ENCODE measurements around the gene SUCLG2.

Gene SUCLG2

GRCh38 chr3:67605377-67605776 lies 49.0 kb downstream of the SUCLG2 start:
- H3K36me3 ChIP-seq (ENCODE audit: insufficient read depth, low read length), result peaks cover 33% of the 10 kb centered on the region
- no peak overlapping the region for H3K9ac ChIP-seq (ENCODE audit: low read length)
- H3K27ac ChIP-seq (ENCODE audit: low read depth, low read length), result no peak overlapping the region
- no peaks in the 10 kb centered on the region for H3K27me3 ChIP-seq (ENCODE audit: control insufficient read depth in 1 of 2, insufficient read depth in 2 of 2, low read length in 2 of 2)
- H3K9me3 ChIP-seq (ENCODE audit: low read length), result no peaks in the 10 kb centered on the region
- H3K4me3 ChIP-seq (ENCODE audit: low read depth in 1 of 2, low read length in 2 of 2), result no peak overlapping the region
- H3K4me1 ChIP-seq (ENCODE audit: insufficient read depth, low read length), result peaks cover 4% of the 10 kb centered on the region

GRCh38 chr3:67602816-67603215 lies 51.6 kb downstream of the SUCLG2 start:
- Histone ChIP-seq H3K4me1 (ENCODE audit: insufficient read depth, low read length) (peaks cover 6% of the 10 kb centered on the region), H3K4me3 (ENCODE audit: low read depth in 1 of 2, low read length in 2 of 2) (no peak overlapping the region), H3K36me3 (ENCODE audit: insufficient read depth, low read length) (peaks cover 17% of the 10 kb centered on the region), H3K9me3 (ENCODE audit: low read length) (no peaks in the 10 kb centered on the region), H3K9ac (ENCODE audit: low read length) (no peak overlapping the region), H3K27ac (ENCODE audit: low read depth, low read length) (no peak overlapping the region), H3K27me3 (ENCODE audit: control insufficient read depth in 1 of 2, insufficient read depth in 2 of 2, low read length in 2 of 2) (no peaks in the 10 kb centered on the region)

- Histone ChIP-seq H3K27me3 (ENCODE audit: control insufficient read depth in 1 of 2, insufficient read depth in 2 of 2, low read length in 2 of 2) (no peaks in the 10 kb centered on the region), H3K9ac (ENCODE audit: low read length) (no peak overlapping the region), H3K4me1 (ENCODE audit: insufficient read depth, low read length) (peaks cover 6% of the 10 kb centered on the region), H3K27ac (ENCODE audit: low read depth, low read length) (no peak overlapping the region), H3K36me3 (ENCODE audit: insufficient read depth, low read length) (peaks cover 14% of the 10 kb centered on the region), H3K9me3 (ENCODE audit: low read length) (no peaks in the 10 kb centered on the region), H3K4me3 (ENCODE audit: low read depth in 1 of 2, low read length in 2 of 2) (no peak overlapping the region)
Observed at GRCh38 chr3:67601919-67602608, 52.3 kb downstream of the SUCLG2 start.

GRCh38 chr3:67601385-67601784 lies 53.0 kb downstream of the SUCLG2 start:
- Histone ChIP-seq H3K4me1 (ENCODE audit: insufficient read depth, low read length) (peaks cover 6% of the 10 kb centered on the region), H3K27ac (ENCODE audit: low read depth, low read length) (no peak overlapping the region), H3K9me3 (ENCODE audit: low read length) (no peaks in the 10 kb centered on the region), H3K4me3 (ENCODE audit: low read depth in 1 of 2, low read length in 2 of 2) (no peak overlapping the region), H3K27me3 (ENCODE audit: control insufficient read depth in 1 of 2, insufficient read depth in 2 of 2, low read length in 2 of 2) (no peaks in the 10 kb centered on the region), H3K9ac (ENCODE audit: low read length) (no peak overlapping the region), H3K36me3 (ENCODE audit: insufficient read depth, low read length) (peaks cover 9% of the 10 kb centered on the region)

- H3K9me3 ChIP-seq (ENCODE audit: low read length), result no peaks in the 10 kb centered on the region
- no peaks in the 10 kb centered on the region for H3K36me3 ChIP-seq (ENCODE audit: insufficient read depth, low read length)
- no peak overlapping the region for H3K9ac ChIP-seq (ENCODE audit: low read length)
- H3K4me3 ChIP-seq (ENCODE audit: low read depth in 1 of 2, low read length in 2 of 2), result no peak overlapping the region
- peaks cover 6% of the 10 kb centered on the region for H3K4me1 ChIP-seq (ENCODE audit: insufficient read depth, low read length)
- no peaks in the 10 kb centered on the region for H3K27me3 ChIP-seq (ENCODE audit: control insufficient read depth in 1 of 2, insufficient read depth in 2 of 2, low read length in 2 of 2)
- no peak overlapping the region for H3K27ac ChIP-seq (ENCODE audit: low read depth, low read length)
Observed at GRCh38 chr3:67599821-67600220, 54.6 kb downstream of the SUCLG2 start.

GRCh38 chr3:67598814-67599556 lies 55.4 kb downstream of the SUCLG2 start:
- Histone ChIP-seq H3K4me3 (ENCODE audit: low read depth in 1 of 2, low read length in 2 of 2) (no peak overlapping the region), H3K27me3 (ENCODE audit: control insufficient read depth in 1 of 2, insufficient read depth in 2 of 2, low read length in 2 of 2) (no peaks in the 10 kb centered on the region), H3K27ac (ENCODE audit: low read depth, low read length) (no peak overlapping the region)

GRCh38 chr3:67595424-67595823 lies 59.0 kb downstream of the SUCLG2 start:
- no peaks in the 10 kb centered on the region for H3K9me3 ChIP-seq (ENCODE audit: low read length)
- H3K4me3 ChIP-seq (ENCODE audit: low read depth in 1 of 2, low read length in 2 of 2), result no peak overlapping the region
- no peaks in the 10 kb centered on the region for H3K36me3 ChIP-seq (ENCODE audit: insufficient read depth, low read length)
- no peak overlapping the region for H3K27ac ChIP-seq (ENCODE audit: low read depth, low read length)
- H3K27me3 ChIP-seq (ENCODE audit: control insufficient read depth in 1 of 2, insufficient read depth in 2 of 2, low read length in 2 of 2), result no peaks in the 10 kb centered on the region
- H3K4me1 ChIP-seq (ENCODE audit: insufficient read depth, low read length), result peaks cover 2% of the 10 kb centered on the region
- no peak overlapping the region for H3K9ac ChIP-seq (ENCODE audit: low read length)

More at GRCh38 chr3:67598814-67599556, 55.4 kb downstream of the SUCLG2 start:
- Histone ChIP-seq H3K4me1 (ENCODE audit: insufficient read depth, low read length) (peaks cover 6% of the 10 kb centered on the region), H3K9ac (ENCODE audit: low read length) (no peak overlapping the region), H3K9me3 (ENCODE audit: low read length) (no peaks in the 10 kb centered on the region), H3K36me3 (ENCODE audit: insufficient read depth, low read length) (no peaks in the 10 kb centered on the region)

GRCh38 chr3:67593761-67594234 lies 60.6 kb downstream of the SUCLG2 start:
- Histone ChIP-seq H3K4me3 (ENCODE audit: low read depth in 1 of 2, low read length in 2 of 2) (no peak overlapping the region), H3K27me3 (ENCODE audit: control insufficient read depth in 1 of 2, insufficient read depth in 2 of 2, low read length in 2 of 2) (no peaks in the 10 kb centered on the region), H3K9ac (ENCODE audit: low read length) (no peak overlapping the region), H3K9me3 (ENCODE audit: low read length) (no peaks in the 10 kb centered on the region), H3K4me1 (ENCODE audit: insufficient read depth, low read length) (no peaks in the 10 kb centered on the region), H3K27ac (ENCODE audit: low read depth, low read length) (no peak overlapping the region), H3K36me3 (ENCODE audit: insufficient read depth, low read length) (no peaks in the 10 kb centered on the region)

- no peak overlapping the region for H3K9ac ChIP-seq (ENCODE audit: low read length)
- no peaks in the 10 kb centered on the region for H3K27me3 ChIP-seq (ENCODE audit: control insufficient read depth in 1 of 2, insufficient read depth in 2 of 2, low read length in 2 of 2)
- no peaks in the 10 kb centered on the region for H3K36me3 ChIP-seq (ENCODE audit: insufficient read depth, low read length)
- H3K4me1 ChIP-seq (ENCODE audit: insufficient read depth, low read length), result peaks cover 6% of the 10 kb centered on the region
- H3K27ac ChIP-seq (ENCODE audit: low read depth, low read length), result no peak overlapping the region
- no peaks in the 10 kb centered on the region for H3K9me3 ChIP-seq (ENCODE audit: low read length)
- no peak overlapping the region for H3K4me3 ChIP-seq (ENCODE audit: low read depth in 1 of 2, low read length in 2 of 2)
Observed at GRCh38 chr3:67592057-67592456, 62.4 kb downstream of the SUCLG2 start.

- Histone ChIP-seq H3K4me1 (ENCODE audit: insufficient read depth, low read length) (peaks cover 16% of the 10 kb centered on the region), H3K27me3 (ENCODE audit: control insufficient read depth in 1 of 2, insufficient read depth in 2 of 2, low read length in 2 of 2) (no peaks in the 10 kb centered on the region), H3K27ac (ENCODE audit: low read depth, low read length) (no peak overlapping the region), H3K9ac (ENCODE audit: low read length) (no peak overlapping the region), H3K36me3 (ENCODE audit: insufficient read depth, low read length) (no peaks in the 10 kb centered on the region), H3K4me3 (ENCODE audit: low read depth in 1 of 2, low read length in 2 of 2) (no peak overlapping the region), H3K9me3 (ENCODE audit: low read length) (no peaks in the 10 kb centered on the region)
Observed at GRCh38 chr3:67587811-67588210, 66.6 kb downstream of the SUCLG2 start.

GRCh38 chr3:67587301-67587700 lies 67.1 kb downstream of the SUCLG2 start:
- H3K27me3 ChIP-seq (ENCODE audit: control insufficient read depth in 1 of 2, insufficient read depth in 2 of 2, low read length in 2 of 2), result no peaks in the 10 kb centered on the region
- no peak overlapping the region for H3K9ac ChIP-seq (ENCODE audit: low read length)
- H3K27ac ChIP-seq (ENCODE audit: low read depth, low read length), result no peak overlapping the region
- H3K4me3 ChIP-seq (ENCODE audit: low read depth in 1 of 2, low read length in 2 of 2), result no peak overlapping the region
- peaks cover 16% of the 10 kb centered on the region for H3K4me1 ChIP-seq (ENCODE audit: insufficient read depth, low read length)
- no peaks in the 10 kb centered on the region for H3K36me3 ChIP-seq (ENCODE audit: insufficient read depth, low read length)
- no peaks in the 10 kb centered on the region for H3K9me3 ChIP-seq (ENCODE audit: low read length)

Data from muscle layer of colon (tissue), 2 donors.